ENCODE data around the gene BPGM.

Gene BPGM

DNA sequence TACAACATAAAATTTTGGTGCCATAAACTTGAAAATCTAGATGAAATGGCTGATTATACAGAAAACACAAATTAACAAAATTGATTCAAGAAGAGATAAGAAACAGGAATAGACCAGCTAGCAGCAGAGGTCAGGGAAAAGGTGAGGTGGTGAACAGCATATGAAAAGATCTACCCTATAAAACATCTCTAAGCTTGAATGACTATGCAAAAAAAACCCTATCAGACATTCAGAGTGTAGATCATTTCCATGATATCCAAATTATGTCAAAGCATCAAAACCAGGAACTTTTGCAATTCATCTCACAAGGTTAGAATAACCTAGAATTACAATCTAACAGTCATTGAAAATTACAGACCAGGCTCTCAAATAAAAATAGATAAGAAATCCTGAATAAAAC lies 14.6 kb upstream of the BPGM start:
- Histone ChIP-seq H3K9me3 (ENCODE audit: insufficient read depth, low read length) (no peaks in the 10 kb centered on the region), H4K20me1 (ENCODE audit: low read depth, low read length) (no peaks in the 10 kb centered on the region), H3K4me3 (ENCODE audit: insufficient read depth, low read length, poor library complexity, severe bottlenecking) (no peak overlapping the region), H3K9me2 (replicated peaks; ENCODE audit: insufficient read depth, low read length) (no peaks in the 10 kb centered on the region), H3K79me2 (ENCODE audit: insufficient read depth, low read length) (no peaks in the 10 kb centered on the region), H3F3A (ENCODE audit: insufficient read depth) (no peaks in the 10 kb centered on the region), H2AFZ (ENCODE audit: low read depth, low read length, severe bottlenecking) (no peak overlapping the region), H3K36me3 (ENCODE audit: low read length) (no peaks in the 10 kb centered on the region), H3K4me2 (ENCODE audit: low read depth, low read length, poor library complexity, severe bottlenecking) (no peak overlapping the region), H3K27ac (ENCODE audit: low read depth, low read length) (no peak overlapping the region), H3K9ac (ENCODE audit: low read length) (no peak overlapping the region), H3K27me3 (ENCODE audit: low read length) (no peaks in the 10 kb centered on the region)
- no peak for TF ChIP-seq EZH2phosphoT487 (conservative IDR thresholded peaks at IDR 0.05; ENCODE audit: low read length)
- TF ChIP-seq, protein P1, sequence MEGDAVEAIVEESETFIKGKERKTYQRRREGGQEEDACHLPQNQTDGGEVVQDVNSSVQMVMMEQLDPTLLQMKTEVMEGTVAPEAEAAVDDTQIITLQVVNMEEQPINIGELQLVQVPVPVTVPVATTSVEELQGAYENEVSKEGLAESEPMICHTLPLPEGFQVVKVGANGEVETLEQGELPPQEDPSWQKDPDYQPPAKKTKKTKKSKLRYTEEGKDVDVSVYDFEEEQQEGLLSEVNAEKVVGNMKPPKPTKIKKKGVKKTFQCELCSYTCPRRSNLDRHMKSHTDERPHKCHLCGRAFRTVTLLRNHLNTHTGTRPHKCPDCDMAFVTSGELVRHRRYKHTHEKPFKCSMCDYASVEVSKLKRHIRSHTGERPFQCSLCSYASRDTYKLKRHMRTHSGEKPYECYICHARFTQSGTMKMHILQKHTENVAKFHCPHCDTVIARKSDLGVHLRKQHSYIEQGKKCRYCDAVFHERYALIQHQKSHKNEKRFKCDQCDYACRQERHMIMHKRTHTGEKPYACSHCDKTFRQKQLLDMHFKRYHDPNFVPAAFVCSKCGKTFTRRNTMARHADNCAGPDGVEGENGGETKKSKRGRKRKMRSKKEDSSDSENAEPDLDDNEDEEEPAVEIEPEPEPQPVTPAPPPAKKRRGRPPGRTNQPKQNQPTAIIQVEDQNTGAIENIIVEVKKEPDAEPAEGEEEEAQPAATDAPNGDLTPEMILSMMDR (IDR thresholded peaks at IDR 0.05; ENCODE audit: insufficient read depth, low read length, poor library complexity, severe bottlenecking) = no peak

DNA sequence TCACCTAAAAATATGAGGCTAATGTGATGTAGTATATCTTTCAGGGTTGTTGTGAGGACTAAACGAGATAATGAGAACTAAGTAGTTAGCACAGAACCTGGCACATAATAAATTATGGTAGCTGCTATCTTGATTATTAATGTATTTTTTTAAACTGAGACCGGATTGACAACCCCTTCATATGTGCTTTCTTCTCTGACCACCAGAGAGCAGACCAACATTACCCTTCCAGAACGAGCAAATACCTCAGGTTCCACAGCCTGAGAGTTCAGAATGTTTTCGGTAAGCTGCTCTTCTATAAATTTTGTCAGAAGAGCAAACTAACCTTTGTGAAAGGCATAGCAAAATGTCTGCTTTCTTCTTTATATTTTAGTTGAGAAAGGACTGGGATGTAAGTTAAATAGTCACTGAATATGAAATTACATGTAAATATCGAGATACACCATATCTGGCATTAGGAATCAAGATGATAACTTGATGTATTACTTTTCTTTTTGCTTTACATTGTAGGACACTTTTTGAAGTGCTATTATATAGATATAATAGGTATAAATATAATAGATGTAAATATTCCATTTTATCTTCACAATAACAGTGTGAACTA lies 13.6 kb upstream of the BPGM start:
- Histone ChIP-seq H3K4me2 (ENCODE audit: low read depth, low read length, poor library complexity, severe bottlenecking) (no peak overlapping the region), H3F3A (ENCODE audit: insufficient read depth) (no peaks in the 10 kb centered on the region), H3K79me2 (ENCODE audit: insufficient read depth, low read length) (no peaks in the 10 kb centered on the region), H3K36me3 (ENCODE audit: low read length) (no peaks in the 10 kb centered on the region), H3K27me3 (ENCODE audit: low read length) (no peaks in the 10 kb centered on the region), H3K9ac (ENCODE audit: low read length) (no peak overlapping the region), H3K27ac (ENCODE audit: low read depth, low read length) (no peak overlapping the region), H3K9me3 (ENCODE audit: insufficient read depth, low read length) (no peaks in the 10 kb centered on the region), H4K20me1 (ENCODE audit: low read depth, low read length) (no peaks in the 10 kb centered on the region), H2AFZ (ENCODE audit: low read depth, low read length, severe bottlenecking) (no peak overlapping the region), H3K9me2 (replicated peaks; ENCODE audit: insufficient read depth, low read length) (no peaks in the 10 kb centered on the region), H3K4me3 (ENCODE audit: insufficient read depth, low read length, poor library complexity, severe bottlenecking) (no peak overlapping the region)
- no peak for TF ChIP-seq EZH2phosphoT487 (conservative IDR thresholded peaks at IDR 0.05; ENCODE audit: low read length)
- TF ChIP-seq, protein P1 (IDR thresholded peaks at IDR 0.05; ENCODE audit: insufficient read depth, low read length, poor library complexity, severe bottlenecking) = peak; percentile 49

DNA sequence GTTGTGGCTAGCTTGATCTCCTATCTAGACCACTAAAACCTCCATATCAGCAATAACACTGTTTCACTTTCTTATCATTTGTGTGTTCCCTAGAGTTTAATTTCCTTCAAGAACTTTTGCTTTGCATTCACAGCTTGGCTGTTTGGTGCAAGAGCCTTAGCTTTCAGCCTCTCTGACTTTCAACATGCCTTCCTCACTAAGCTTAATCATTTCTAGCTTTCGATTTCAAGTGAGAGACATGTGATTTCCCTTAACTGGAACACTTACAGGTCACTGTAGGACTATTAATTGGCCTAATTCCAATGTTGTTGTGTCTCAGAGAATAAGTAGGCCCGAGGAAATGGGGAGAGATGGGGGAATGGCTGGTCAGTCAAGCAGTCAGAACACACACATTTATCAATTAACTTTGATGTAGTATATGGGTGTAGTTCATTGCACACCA lies 10.6 kb upstream of the BPGM start:
- H2AFZ ChIP-seq (ENCODE audit: low read depth, low read length, severe bottlenecking) = no peak overlapping the region
- no peaks in the 10 kb centered on the region for H3K9me3 ChIP-seq (ENCODE audit: insufficient read depth, low read length)
- H3K27ac ChIP-seq (ENCODE audit: low read depth, low read length) = no peak overlapping the region
- H4K20me1 ChIP-seq (ENCODE audit: low read depth, low read length) = no peaks in the 10 kb centered on the region
- H3K27me3 ChIP-seq (ENCODE audit: low read length) = no peaks in the 10 kb centered on the region
- TF ChIP-seq, protein P1 (IDR thresholded peaks at IDR 0.05; ENCODE audit: insufficient read depth, low read length, poor library complexity, severe bottlenecking) = no peak
- no peak for TF ChIP-seq EZH2phosphoT487 (conservative IDR thresholded peaks at IDR 0.05; ENCODE audit: low read length)
- H3K9ac ChIP-seq (ENCODE audit: low read length) = no peak overlapping the region
- no peaks in the 10 kb centered on the region for H3K9me2 ChIP-seq (replicated peaks; ENCODE audit: insufficient read depth, low read length)
- no peaks in the 10 kb centered on the region for H3F3A ChIP-seq (ENCODE audit: insufficient read depth)
- H3K4me2 ChIP-seq (ENCODE audit: low read depth, low read length, poor library complexity, severe bottlenecking) = no peak overlapping the region
- H3K36me3 ChIP-seq (ENCODE audit: low read length) = no peaks in the 10 kb centered on the region
- H3K79me2 ChIP-seq (ENCODE audit: insufficient read depth, low read length) = no peaks in the 10 kb centered on the region
- H3K4me3 ChIP-seq (ENCODE audit: insufficient read depth, low read length, poor library complexity, severe bottlenecking) = no peak overlapping the region
